ENCODE results near the gene TFCP2L1.

The TFCP2L1 gene

DNA sequence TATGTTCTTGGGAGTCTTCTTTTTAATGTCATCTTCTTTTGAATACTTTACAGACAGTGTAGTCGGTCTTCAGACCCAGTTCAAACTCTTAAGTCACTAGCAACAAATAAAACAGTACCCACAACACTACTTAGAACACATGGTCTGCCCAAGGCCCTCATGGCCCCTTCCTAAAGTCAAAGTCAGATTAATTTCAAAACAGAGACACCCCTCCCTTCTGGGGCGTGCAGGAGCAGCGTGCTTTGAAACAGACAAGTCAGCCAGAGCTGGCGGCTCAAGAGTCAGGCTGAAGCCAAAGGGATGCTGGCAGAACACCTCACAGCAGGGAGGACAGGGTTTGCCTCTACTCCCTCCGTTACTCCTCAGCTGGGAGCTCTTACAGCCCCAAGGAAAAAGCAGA is 77.5 kb downstream of the TFCP2L1 start:
- Histone ChIP-seq H3K36me3 (no peaks in the 10 kb centered on the region), H3K9me3 (ENCODE audit: severe bottlenecking) (no peaks in the 10 kb centered on the region), H3K27me3 (ENCODE audit: insufficient read depth, low read depth, severe bottlenecking) (no peaks in the 10 kb centered on the region), H3K27ac (no peak overlapping the region), H3K4me3 (ENCODE audit: low read depth, low read length) (no peak overlapping the region)
- TF ChIP-seq, protein P1, sequence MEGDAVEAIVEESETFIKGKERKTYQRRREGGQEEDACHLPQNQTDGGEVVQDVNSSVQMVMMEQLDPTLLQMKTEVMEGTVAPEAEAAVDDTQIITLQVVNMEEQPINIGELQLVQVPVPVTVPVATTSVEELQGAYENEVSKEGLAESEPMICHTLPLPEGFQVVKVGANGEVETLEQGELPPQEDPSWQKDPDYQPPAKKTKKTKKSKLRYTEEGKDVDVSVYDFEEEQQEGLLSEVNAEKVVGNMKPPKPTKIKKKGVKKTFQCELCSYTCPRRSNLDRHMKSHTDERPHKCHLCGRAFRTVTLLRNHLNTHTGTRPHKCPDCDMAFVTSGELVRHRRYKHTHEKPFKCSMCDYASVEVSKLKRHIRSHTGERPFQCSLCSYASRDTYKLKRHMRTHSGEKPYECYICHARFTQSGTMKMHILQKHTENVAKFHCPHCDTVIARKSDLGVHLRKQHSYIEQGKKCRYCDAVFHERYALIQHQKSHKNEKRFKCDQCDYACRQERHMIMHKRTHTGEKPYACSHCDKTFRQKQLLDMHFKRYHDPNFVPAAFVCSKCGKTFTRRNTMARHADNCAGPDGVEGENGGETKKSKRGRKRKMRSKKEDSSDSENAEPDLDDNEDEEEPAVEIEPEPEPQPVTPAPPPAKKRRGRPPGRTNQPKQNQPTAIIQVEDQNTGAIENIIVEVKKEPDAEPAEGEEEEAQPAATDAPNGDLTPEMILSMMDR (IDR thresholded peaks at IDR 0.05; ENCODE audit: low read depth, low read length), result no peak
- DNase-seq, result no peak

DNA sequence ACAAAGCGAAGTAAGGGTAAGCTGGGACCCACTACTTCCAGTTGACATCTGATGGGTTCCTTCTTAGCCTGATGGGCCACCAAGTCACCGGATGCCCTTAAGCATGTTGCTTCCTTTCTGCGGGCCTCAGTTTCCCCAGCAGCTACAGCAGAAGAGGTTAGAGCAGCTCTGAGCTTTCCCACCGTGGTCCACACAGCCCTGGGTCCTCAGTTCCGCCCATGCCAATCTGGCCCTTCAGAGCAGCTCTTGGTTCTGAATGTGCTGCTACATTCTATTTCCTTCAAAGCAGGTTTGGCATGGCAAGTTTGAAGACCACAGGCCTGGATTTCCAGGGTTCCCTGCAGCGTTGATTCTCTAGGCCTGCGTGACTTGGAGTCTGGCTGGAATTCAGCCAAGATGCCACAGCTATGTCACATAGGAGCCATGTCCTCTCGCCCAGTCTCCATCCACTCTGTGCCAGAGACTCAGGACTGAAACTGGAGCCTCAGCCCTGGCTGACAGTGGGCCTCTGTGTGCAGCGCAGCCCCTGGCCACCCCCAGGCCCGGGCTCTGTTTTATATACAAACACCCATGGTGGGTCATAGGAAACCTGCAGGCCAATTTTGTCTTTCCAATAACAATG is 79.6 kb downstream of the TFCP2L1 start:
- H3K27ac ChIP-seq, result no peak overlapping the region
- H3K36me3 ChIP-seq, result no peaks in the 10 kb centered on the region
- no peak for DNase-seq
- H3K9me3 ChIP-seq (ENCODE audit: severe bottlenecking), result no peaks in the 10 kb centered on the region
- H3K27me3 ChIP-seq (ENCODE audit: insufficient read depth, low read depth, severe bottlenecking), result no peaks in the 10 kb centered on the region
- H3K4me3 ChIP-seq (ENCODE audit: low read depth, low read length), result no peak overlapping the region
- TF ChIP-seq, protein P1 (IDR thresholded peaks at IDR 0.05; ENCODE audit: low read depth, low read length), result no peak

- H3K9me3 ChIP-seq (ENCODE audit: severe bottlenecking), result no peaks in the 10 kb centered on the region
- H3K4me3 ChIP-seq (ENCODE audit: low read depth, low read length), result no peak overlapping the region
- TF ChIP-seq, protein P1 (IDR thresholded peaks at IDR 0.05; ENCODE audit: low read depth, low read length), result no peak
- H3K27ac ChIP-seq, result no peak overlapping the region
- DNase-seq, result no peak
- H3K36me3 ChIP-seq, result no peaks in the 10 kb centered on the region
- no peaks in the 10 kb centered on the region for H3K27me3 ChIP-seq (ENCODE audit: insufficient read depth, low read depth, severe bottlenecking)
These were observed 81.3 kb downstream of the TFCP2L1 start for GRCh38 chr2:121203591-121204249.

GRCh38 chr2:121202541-121203310 is 82.3 kb downstream of the TFCP2L1 start:
- no peaks in the 10 kb centered on the region for H3K36me3 ChIP-seq
- DNase-seq, result no peak
- H3K4me3 ChIP-seq (ENCODE audit: low read depth, low read length), result no peak overlapping the region
- H3K27me3 ChIP-seq (ENCODE audit: insufficient read depth, low read depth, severe bottlenecking), result no peaks in the 10 kb centered on the region
- no peak overlapping the region for H3K27ac ChIP-seq
- no peaks in the 10 kb centered on the region for H3K9me3 ChIP-seq (ENCODE audit: severe bottlenecking)
- TF ChIP-seq, protein P1 (IDR thresholded peaks at IDR 0.05; ENCODE audit: low read depth, low read length), result no peak

DNA sequence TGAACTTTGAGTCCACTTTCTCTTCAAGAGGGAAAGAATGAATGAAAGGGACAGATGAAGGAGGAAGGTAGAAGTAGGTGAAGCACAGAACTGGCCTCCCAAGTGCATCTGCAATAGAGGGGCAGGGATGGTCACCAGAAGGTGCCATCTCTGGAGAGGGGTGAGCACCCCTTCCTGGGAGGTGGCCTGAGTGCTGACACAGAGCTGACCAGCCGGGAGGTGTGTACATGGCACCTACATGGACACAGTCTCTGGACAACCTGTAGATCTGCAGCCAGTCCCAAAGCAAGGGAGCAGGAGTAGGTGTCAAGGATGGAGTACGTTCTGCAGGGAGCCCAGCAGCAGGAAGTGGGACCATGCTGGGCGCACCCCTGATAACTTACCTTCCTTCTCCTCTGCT is 83.2 kb downstream of the TFCP2L1 start:
- H3K27ac ChIP-seq, result no peak overlapping the region
- TF ChIP-seq, protein P1 (IDR thresholded peaks at IDR 0.05; ENCODE audit: low read depth, low read length), result no peak
- H3K36me3 ChIP-seq, result no peaks in the 10 kb centered on the region
- no peaks in the 10 kb centered on the region for H3K27me3 ChIP-seq (ENCODE audit: insufficient read depth, low read depth, severe bottlenecking)
- H3K9me3 ChIP-seq (ENCODE audit: severe bottlenecking), result no peaks in the 10 kb centered on the region
- H3K4me3 ChIP-seq (ENCODE audit: low read depth, low read length), result no peak overlapping the region
- no peak for DNase-seq
